A549 treated with GW870086 at 1 μM for 4 hours (cell line): ENCODE data around the gene UCHL5. TPM values are rescaled to one million over a fixed set of nuclear protein-coding genes. Genes with fewer than 3 reads are reported as not detected.

Source experiments
- total RNA-seq: library from RNA; stranded (reverse); fragments of 200-300 nt; extraction: Qiagen RNA extraction; gene quantifications from 5 replicates; pipeline ENCODE4 v1.2.3, GENCODE V29; 2022; ENCODE audit warnings: low read depth

Gene UCHL5
- total RNA-seq = 37.6 to 49.9 TPM (median 42.8 TPM) in 5 replicates

GRCh38 chr1:193059282-193060114 lies at the start of gene UCHL5, which contains the start of gene RO60:
Gene UCHL5 (minus strand): TSS chr1:193059360. CDS start chr1:193059260, 100 bp downstream.
Gene RO60 (plus strand): TSS chr1:193059612. CDS start chr1:193069055, 9,443 bp downstream.

GRCh38 chr1:193104907-193105820 lies 46.0 kb upstream of the UCHL5 start, which contains the start of gene GLRX2:
Gene GLRX2 (minus strand): TSS chr1:193105414. CDS start chr1:193105382, 32 bp downstream.

Other genes starting within 250 kb of the UCHL5 start
- gene RO60, start 252 bp upstream of the UCHL5 start, total RNA-seq = 22.0 to 29.1 TPM (median 27.2 TPM) in 5 replicates
- 43.6 to 51.9 TPM (median 46.9 TPM) in 5 replicates for gene GLRX2, start 46.1 kb upstream of the UCHL5 start, total RNA-seq
- gene CDC73, start 62.7 kb upstream of the UCHL5 start, total RNA-seq = 27.4 to 32.3 TPM (median 30.7 TPM) in 5 replicates
- gene B3GALT2, start 127.3 kb upstream of the UCHL5 start, total RNA-seq = not detected in 5 replicates